IMR-90 (cell line): ENCODE measurements around the gene COMMD1. TPM values are rescaled to one million over a fixed set of nuclear protein-coding genes. Genes with fewer than 3 reads are reported as not detected.

Experiments used
- ATAC-seq: fragments of 200-7000 bp; cut with Tn5 transposase; 2 replicates; pipeline ENCODE4 v1.9.1; 2020; ENCODE audit warnings: low read depth, mild to moderate bottlenecking, moderate library complexity
- BruUV-seq: library from RNA; stranded (reverse); fragments of 400-500 nt; replicated peaks from 2 replicates; lab custom pipeline; 2021; lab: Mats Ljungman, UMichigan
- CTCF ChIA-PET: fragments of 300-600 bp; formaldehyde crosslinking; extraction: SDS; loops from one replicate; lab custom pipeline; 2021; ENCODE audit warnings: antibody characterized with exemption; lab: Yijun Ruan, JAX
- POLR2A ChIA-PET: fragments of 300-600 bp; sonication (Branson Sonifier 250); formaldehyde crosslinking; loops from one replicate; lab custom pipeline; 2022; ENCODE audit warnings: antibody characterized with exemption; ENCODE audit not compliant: unreplicated experiment; lab: Charles Lee
- DNase-seq: peaks from one replicate; pipeline ENCODE4 v3.0.0; 2013
- H2AFZ ChIP-seq: replicated peaks from 2 replicates; pipeline ENCODE3; 2013; ENCODE audit warnings: low read length, mild to moderate bottlenecking; ENCODE audit not compliant: poor library complexity
- H2AK5ac ChIP-seq: 2 replicates; pipeline ENCODE4 v1.6.1; 2013; ENCODE audit warnings: low read depth, low read length, inconsistent platforms
- H2AK9ac ChIP-seq: replicated peaks from 2 replicates; pipeline ENCODE3; 2013; ENCODE audit warnings: mild to moderate bottlenecking, low read depth, low read length, moderate library complexity; ENCODE audit not compliant: poor library complexity
- H2BK120ac ChIP-seq: 2 replicates; pipeline ENCODE4 v1.6.1; 2013; ENCODE audit warnings: low read depth, low read length, inconsistent platforms
- H2BK15ac ChIP-seq: 3 replicates; pipeline ENCODE4 v1.6.1; 2013; ENCODE audit warnings: low read depth, low read length, inconsistent platforms
- H2BK20ac ChIP-seq: 2 replicates; pipeline ENCODE4 v1.6.1; 2013; ENCODE audit warnings: low read depth, mild to moderate bottlenecking, inconsistent platforms, low read length, moderate library complexity
- H2BK5ac ChIP-seq: 2 replicates; pipeline ENCODE4 v1.6.1; 2013; ENCODE audit warnings: mild to moderate bottlenecking, low read depth, low read length, inconsistent platforms; ENCODE audit not compliant: poor library complexity, severe bottlenecking
- H3K14ac ChIP-seq: replicated peaks from 2 replicates; pipeline ENCODE4 v1.6.1; 2013; ENCODE audit warnings: low read depth, low read length, inconsistent platforms
- H3K18ac ChIP-seq: 2 replicates; pipeline ENCODE4 v1.6.1; 2013; ENCODE audit warnings: low read depth, low read length, control low read depth
- H3K23ac ChIP-seq: 2 replicates; pipeline ENCODE4 v1.6.1; 2013; ENCODE audit warnings: low read depth, low read length, inconsistent platforms
- H3K27ac ChIP-seq: 2 replicates; pipeline ENCODE4 v1.5.1; 2013; ENCODE audit warnings: mild to moderate bottlenecking, control low read depth, low read length; ENCODE audit not compliant: insufficient read depth
- H3K27me3 ChIP-seq: 2 replicates; pipeline ENCODE4 v1.6.1; 2013; ENCODE audit warnings: low read length; ENCODE audit not compliant: control insufficient read depth, insufficient read depth
- H3K36me3 ChIP-seq: 2 replicates; pipeline ENCODE4 v1.6.1; 2013; ENCODE audit warnings: low read length, mixed read lengths; ENCODE audit not compliant: control insufficient read depth, insufficient read depth
- H3K4ac ChIP-seq: 2 replicates; pipeline ENCODE4 v1.6.1; 2013; ENCODE audit warnings: low read depth, low read length, inconsistent platforms
- H3K4me1 ChIP-seq: 2 replicates; pipeline ENCODE4 v1.6.1; 2013; ENCODE audit warnings: low read length, mixed read lengths; ENCODE audit not compliant: control insufficient read depth, insufficient read depth
- H3K4me2 ChIP-seq: 2 replicates; pipeline ENCODE4 v1.6.1; 2013; ENCODE audit warnings: low read depth, mild to moderate bottlenecking, control low read depth, low read length, moderate library complexity
- H3K4me3 ChIP-seq: 2 replicates; pipeline ENCODE4 v1.5.1; 2013; ENCODE audit warnings: low read depth, mild to moderate bottlenecking, control low read depth, low read length, moderate library complexity; ENCODE audit not compliant: insufficient read depth
- H3K56ac ChIP-seq: 2 replicates; pipeline ENCODE4 v1.6.1; 2013; ENCODE audit warnings: low read length, inconsistent platforms; ENCODE audit not compliant: insufficient read depth; ENCODE audit errors: extremely low read depth
- H3K79me1 ChIP-seq, 2 experiments: 2 replicates each; pipeline ENCODE4 v1.6.1; 2013; ENCODE audit warnings: low read length in 2 of 2, inconsistent platforms in 1 of 2, low read depth in 1 of 2
- H3K9ac ChIP-seq: 2 replicates; pipeline ENCODE4 v1.6.1; 2013; ENCODE audit warnings: low read depth, low read length, control low read depth
- H3K9me1 ChIP-seq: 2 replicates; pipeline ENCODE4 v1.6.1; 2013; ENCODE audit warnings: low read length, inconsistent platforms; ENCODE audit not compliant: insufficient read depth
- H3K9me3 ChIP-seq: 2 replicates; pipeline ENCODE4 v1.6.1; 2013; ENCODE audit warnings: low read length; ENCODE audit not compliant: control insufficient read depth, insufficient read depth
- H4K20me1 ChIP-seq: 2 replicates; pipeline ENCODE4 v1.6.1; 2013; ENCODE audit warnings: low read length, inconsistent platforms; ENCODE audit not compliant: insufficient read depth
- H4K5ac ChIP-seq: 2 replicates; pipeline ENCODE4 v1.6.1; 2013; ENCODE audit warnings: mild to moderate bottlenecking, low read depth, low read length, control low read depth
- H4K8ac ChIP-seq, 2 experiments: 2 replicates each; pipeline ENCODE4 v1.6.1; 2013; ENCODE audit warnings: low read depth in 2 of 2, low read length in 2 of 2, control low read depth in 1 of 2, inconsistent platforms in 1 of 2
- H4K91ac ChIP-seq: 2 replicates; pipeline ENCODE4 v1.6.1; 2013; ENCODE audit warnings: low read depth, low read length, inconsistent platforms; ENCODE audit not compliant: insufficient read depth
- BHLHE40 ChIP-seq: fragments of 150-350 bp; IDR thresholded peaks from 2 replicates; pipeline ENCODE4 v1.6.1; 2016; ENCODE audit warnings: mild to moderate bottlenecking, low read depth, low read length
- CEBPB ChIP-seq: IDR thresholded peaks from 2 replicates; pipeline ENCODE4 v1.6.1; 2012; ENCODE audit warnings: low read depth, low read length, improper control_type of control experiment
- CHD1 ChIP-seq: IDR thresholded peaks from 2 replicates; pipeline ENCODE4 v1.6.1; 2012; ENCODE audit warnings: low read depth, low read length, improper control_type of control experiment
- FOS ChIP-seq: fragments of 150-350 bp; IDR thresholded peaks from 2 replicates; pipeline ENCODE4 v1.6.1; 2016; ENCODE audit warnings: low read depth, low read length
- MAFK ChIP-seq: IDR thresholded peaks from 2 replicates; pipeline ENCODE4 v1.6.1; 2012; ENCODE audit warnings: low read depth, low read length, improper control_type of control experiment
- MAZ ChIP-seq: IDR thresholded peaks from 2 replicates; pipeline ENCODE4 v1.6.1; 2012; ENCODE audit warnings: low read depth, mild to moderate bottlenecking, low read length, improper control_type of control experiment, moderate library complexity, borderline replicate concordance
- MXI1 ChIP-seq: IDR thresholded peaks from 2 replicates; pipeline ENCODE4 v1.6.1; 2012; ENCODE audit warnings: low read depth, mild to moderate bottlenecking, low read length, moderate library complexity, borderline replicate concordance
- NFE2L2 ChIP-seq: fragments of 150-350 bp; IDR thresholded peaks from 2 replicates; pipeline ENCODE4 v1.6.1; 2016; ENCODE audit warnings: low read depth, mild to moderate bottlenecking, low read length
- POLR2A ChIP-seq: IDR thresholded peaks from 2 replicates; pipeline ENCODE4 v1.6.1; 2012; ENCODE audit warnings: mild to moderate bottlenecking, low read depth, low read length
- RAD21 ChIP-seq: IDR thresholded peaks from 2 replicates; pipeline ENCODE4 v1.6.1; 2012; ENCODE audit warnings: low read length, improper control_type of control experiment
- RCOR1 ChIP-seq: IDR thresholded peaks from 2 replicates; pipeline ENCODE4 v1.6.1; 2012; ENCODE audit warnings: mild to moderate bottlenecking, low read length, improper control_type of control experiment; ENCODE audit not compliant: insufficient replicate concordance
- RFX5 ChIP-seq: IDR thresholded peaks from 2 replicates; pipeline ENCODE4 v1.8.0; 2012; ENCODE audit warnings: low read depth, mild to moderate bottlenecking, low read length, moderate library complexity
- SMC3 ChIP-seq: fragments of 150-350 bp; IDR thresholded peaks from 2 replicates; pipeline ENCODE4 v1.6.1; 2016; ENCODE audit warnings: low read depth, mild to moderate bottlenecking, antibody characterized with exemption, low read length, moderate library complexity
- WGBS, 2 experiments: methylation state at CpG; one replicate each; pipeline versions ENCODE4 v1.1.5 to v1.1.7; 2013; ENCODE audit warnings: missing lambda C conversion rate in 2 of 2; ENCODE audit not compliant: insufficient read length in 1 of 2; ENCODE audit errors: extremely low coverage in 2 of 2; 5-methylcytosine and 5-hydroxymethylcytosine counted together
- dilution Hi-C: fragments of 300-500 bp; cut with HindIII; formaldehyde crosslinking; loops from one replicate; pipeline ENCODE4 v1.14.3; 2018; ENCODE audit warnings: low sequenced_read_pairs; ENCODE audit not compliant: unreplicated experiment
- in situ Hi-C: fragments of 300-500 bp; cut with MboI; formaldehyde crosslinking; loops from 3 replicates; pipeline ENCODE4 v1.14.3; 2019; ENCODE audit warnings: low sequenced_read_pairs, inconsistent platforms, mixed read lengths
- intact Hi-C: fragments of 100-400 bp; cut with micrococcal nuclease; formaldehyde crosslinking; loops from 2 replicates; pipeline ENCODE4 v1.10.0; 2022
- polyA plus RNA-seq, 3 experiments: library from polyadenylated mRNA; depleted of rRNA; stranded (reverse); fragments of >200 nt; gene quantifications; 2 replicates each; pipeline ENCODE4 v1.2.3, GENCODE V29; 2012; ENCODE audit warnings: low replicate concordance in 1 of 3
- total RNA-seq: library from RNA; depleted of rRNA; stranded (reverse); fragments of >200 nt; gene quantifications from 2 replicates; pipeline ENCODE4 v1.2.3, GENCODE V29; 2012
- TF ChIP-seq, protein P1 (sequence below): conservative IDR thresholded peaks from 2 replicates; pipeline ENCODE4 v1.5.1; 2012; ENCODE audit warnings: mild to moderate bottlenecking, low read depth, low read length, improper control_type of control experiment
- TF ChIP-seq, protein P2 (sequence below): fragments of 150-350 bp; IDR thresholded peaks from 2 replicates; pipeline ENCODE4 v1.6.1; 2017; ENCODE audit warnings: mild to moderate bottlenecking, antibody characterized with exemption, low read length, low read depth
- TF ChIP-seq, protein P3 (sequence below): fragments of 150-350 bp; IDR thresholded peaks from 2 replicates; pipeline ENCODE4 v1.6.1; 2016; ENCODE audit warnings: low read depth, mild to moderate bottlenecking, low read length, moderate library complexity, borderline replicate concordance

The COMMD1 gene
- total and polyA plus RNA-seq, 2 of the 4 experiments (the other 2 are of a cell fraction) = 42.8 to 60.4 TPM

DNA sequence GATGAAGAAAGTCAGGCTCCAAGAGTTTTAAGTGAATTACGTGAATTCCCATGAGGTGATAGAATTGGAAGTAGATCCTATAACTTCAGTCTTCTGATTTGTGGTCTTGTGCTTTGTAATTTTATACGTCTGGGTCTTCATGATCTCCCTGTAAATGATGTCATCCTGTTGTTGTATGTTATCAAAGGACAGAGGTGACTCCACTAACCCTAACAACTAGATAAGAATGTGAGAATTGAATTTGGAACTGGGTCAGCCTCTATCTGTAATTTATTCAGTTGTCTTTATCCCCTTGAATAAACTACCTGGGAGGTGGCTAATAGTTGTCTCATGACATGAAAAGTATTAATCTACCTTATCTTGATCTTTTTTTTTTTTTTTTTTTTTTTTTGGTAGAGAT lies 204.1 kb downstream of the COMMD1 start:
- Histone ChIP-seq H3K36me3 (no peaks in the 10 kb centered on the region), H3K27ac (no peak overlapping the region), H4K20me1 (no peaks in the 10 kb centered on the region), H4K5ac (no peak overlapping the region), H4K8ac (no peak overlapping the region), H3K4me2 (no peak overlapping the region), H3K9me1 (peaks cover 4% of the 10 kb centered on the region; the same call in 1 of the 2 replicates), H2AK5ac (no peak overlapping the region), H3K4ac (no peak overlapping the region), H2BK120ac (no peak overlapping the region), H3K23ac (no peak overlapping the region), H3K14ac (no peak overlapping the region), H3K79me1 (no peaks in the 10 kb centered on the region), H2AK9ac (no peak overlapping the region), H3K4me3 (no peak overlapping the region), H3K18ac (no peak overlapping the region), H2BK5ac (no peak overlapping the region), H2BK15ac (no peak overlapping the region), H3K56ac (no peak overlapping the region), H3K9ac (no peak overlapping the region), H3K4me1 (peaks cover 1% of the 10 kb centered on the region; the same call in 1 of the 2 replicates), H4K91ac (no peak overlapping the region), H3K9me3 (no peaks in the 10 kb centered on the region), H2AFZ (no peak overlapping the region), H3K27me3 (no peaks in the 10 kb centered on the region), H2BK20ac (no peak overlapping the region)
- POLR2A ChIA-PET = no interaction called here
- CTCF ChIA-PET = no interaction called here
- DNase-seq (no peak), ATAC-seq (no peak)
- TF ChIP-seq SMC3 (no peak), FOS (no peak), CEBPB (no peak), BHLHE40 (no peak), MXI1 (no peak), POLR2A (no peak), NFE2L2 (no peak), MAFK (no peak), MAZ (no peak), RCOR1 (no peak), RFX5 (no peak), CHD1 (no peak), RAD21 (no peak)
- TF ChIP-seq, protein P1, sequence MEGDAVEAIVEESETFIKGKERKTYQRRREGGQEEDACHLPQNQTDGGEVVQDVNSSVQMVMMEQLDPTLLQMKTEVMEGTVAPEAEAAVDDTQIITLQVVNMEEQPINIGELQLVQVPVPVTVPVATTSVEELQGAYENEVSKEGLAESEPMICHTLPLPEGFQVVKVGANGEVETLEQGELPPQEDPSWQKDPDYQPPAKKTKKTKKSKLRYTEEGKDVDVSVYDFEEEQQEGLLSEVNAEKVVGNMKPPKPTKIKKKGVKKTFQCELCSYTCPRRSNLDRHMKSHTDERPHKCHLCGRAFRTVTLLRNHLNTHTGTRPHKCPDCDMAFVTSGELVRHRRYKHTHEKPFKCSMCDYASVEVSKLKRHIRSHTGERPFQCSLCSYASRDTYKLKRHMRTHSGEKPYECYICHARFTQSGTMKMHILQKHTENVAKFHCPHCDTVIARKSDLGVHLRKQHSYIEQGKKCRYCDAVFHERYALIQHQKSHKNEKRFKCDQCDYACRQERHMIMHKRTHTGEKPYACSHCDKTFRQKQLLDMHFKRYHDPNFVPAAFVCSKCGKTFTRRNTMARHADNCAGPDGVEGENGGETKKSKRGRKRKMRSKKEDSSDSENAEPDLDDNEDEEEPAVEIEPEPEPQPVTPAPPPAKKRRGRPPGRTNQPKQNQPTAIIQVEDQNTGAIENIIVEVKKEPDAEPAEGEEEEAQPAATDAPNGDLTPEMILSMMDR = no peak
- TF ChIP-seq, protein P2, sequence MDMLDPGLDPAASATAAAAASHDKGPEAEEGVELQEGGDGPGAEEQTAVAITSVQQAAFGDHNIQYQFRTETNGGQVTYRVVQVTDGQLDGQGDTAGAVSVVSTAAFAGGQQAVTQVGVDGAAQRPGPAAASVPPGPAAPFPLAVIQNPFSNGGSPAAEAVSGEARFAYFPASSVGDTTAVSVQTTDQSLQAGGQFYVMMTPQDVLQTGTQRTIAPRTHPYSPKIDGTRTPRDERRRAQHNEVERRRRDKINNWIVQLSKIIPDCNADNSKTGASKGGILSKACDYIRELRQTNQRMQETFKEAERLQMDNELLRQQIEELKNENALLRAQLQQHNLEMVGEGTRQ = no peak
- TF ChIP-seq, protein P3, sequence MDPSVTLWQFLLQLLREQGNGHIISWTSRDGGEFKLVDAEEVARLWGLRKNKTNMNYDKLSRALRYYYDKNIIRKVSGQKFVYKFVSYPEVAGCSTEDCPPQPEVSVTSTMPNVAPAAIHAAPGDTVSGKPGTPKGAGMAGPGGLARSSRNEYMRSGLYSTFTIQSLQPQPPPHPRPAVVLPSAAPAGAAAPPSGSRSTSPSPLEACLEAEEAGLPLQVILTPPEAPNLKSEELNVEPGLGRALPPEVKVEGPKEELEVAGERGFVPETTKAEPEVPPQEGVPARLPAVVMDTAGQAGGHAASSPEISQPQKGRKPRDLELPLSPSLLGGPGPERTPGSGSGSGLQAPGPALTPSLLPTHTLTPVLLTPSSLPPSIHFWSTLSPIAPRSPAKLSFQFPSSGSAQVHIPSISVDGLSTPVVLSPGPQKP = no peak
- no CpG with 5 or more reads among the region's 2 CpGs for WGBS, 2 experiments
- dilution Hi-C loops (no loop called here), in situ Hi-C loops (no loop called here), intact Hi-C loops (no loop called here)
- BruUV-seq = no TSS peak
